Tibial artery (tissue), 4 donors: ENCODE data around the gene TMEM231.
"Not testable (repeated sequence)": the region's sequence is repeated elsewhere in the genome, so short reads cannot be mapped to it uniquely, and the experiment has no call there.

ENCODE experiments used
- DNase-seq, 2 donors: peaks; one replicate each; pipeline ENCODE4 v3.0.0-alpha.2; 2019
- H3K27ac ChIP-seq, 2 donors: fragments of 200-600 bp; sonication (generic) in 1 of 2; 1 replicate in 1 of 2; 2 replicates in 1 of 2; pipeline ENCODE4 v1.5.1; 2018 to 2019; ENCODE audit warnings: mild to moderate bottlenecking in 1 of 2
- H3K27me3 ChIP-seq, 2 donors: fragments of 200-600 bp; sonication (generic) in 1 of 2; one replicate each; pipeline versions ENCODE4 v1.5.1 to v1.6.0; 2016 to 2019
- H3K36me3 ChIP-seq, 3 donors: fragments of 200-600 bp; sonication (generic) in 2 of 3; one replicate each; pipeline ENCODE4 v1.5.1; 2016 to 2019; ENCODE audit warnings: mild to moderate bottlenecking in 2 of 3
- H3K4me1 ChIP-seq, 4 donors: fragments of 200-600 bp; sonication (generic) in 2 of 4; 1 replicate in 3 of 4; 2 replicates in 1 of 4; pipeline ENCODE4 v1.5.1; 2016 to 2019
- H3K4me3 ChIP-seq, 2 donors: fragments of 200-600 bp; sonication (generic) in 1 of 2; 1 replicate in 1 of 2; 2 replicates in 1 of 2; pipeline ENCODE4 v1.5.1; 2018 to 2019; ENCODE audit warnings: mild to moderate bottlenecking in 2 of 2
- H3K9me3 ChIP-seq, 3 donors: fragments of 200-600 bp; sonication (generic) in 1 of 3; one replicate each; pipeline ENCODE4 v1.5.1; 2016 to 2019
- CTCF ChIP-seq, 2 experiments: fragments of 200-600 bp in 1 of 2; fragments of 450-650 bp in 1 of 2; IDR thresholded peaks; one replicate each; pipeline ENCODE4 v1.5.1; 2017 to 2019; ENCODE audit warnings: antibody characterized with exemption in 2 of 2, mild to moderate bottlenecking in 1 of 2, moderate library complexity in 1 of 2
- intact Hi-C: fragments of 100-400 bp; cut with DNase I; formaldehyde crosslinking; loops from one replicate; pipeline ENCODE4 v1.15.0; 2023; ENCODE audit warnings: low total_unique reads

Gene TMEM231

DNA sequence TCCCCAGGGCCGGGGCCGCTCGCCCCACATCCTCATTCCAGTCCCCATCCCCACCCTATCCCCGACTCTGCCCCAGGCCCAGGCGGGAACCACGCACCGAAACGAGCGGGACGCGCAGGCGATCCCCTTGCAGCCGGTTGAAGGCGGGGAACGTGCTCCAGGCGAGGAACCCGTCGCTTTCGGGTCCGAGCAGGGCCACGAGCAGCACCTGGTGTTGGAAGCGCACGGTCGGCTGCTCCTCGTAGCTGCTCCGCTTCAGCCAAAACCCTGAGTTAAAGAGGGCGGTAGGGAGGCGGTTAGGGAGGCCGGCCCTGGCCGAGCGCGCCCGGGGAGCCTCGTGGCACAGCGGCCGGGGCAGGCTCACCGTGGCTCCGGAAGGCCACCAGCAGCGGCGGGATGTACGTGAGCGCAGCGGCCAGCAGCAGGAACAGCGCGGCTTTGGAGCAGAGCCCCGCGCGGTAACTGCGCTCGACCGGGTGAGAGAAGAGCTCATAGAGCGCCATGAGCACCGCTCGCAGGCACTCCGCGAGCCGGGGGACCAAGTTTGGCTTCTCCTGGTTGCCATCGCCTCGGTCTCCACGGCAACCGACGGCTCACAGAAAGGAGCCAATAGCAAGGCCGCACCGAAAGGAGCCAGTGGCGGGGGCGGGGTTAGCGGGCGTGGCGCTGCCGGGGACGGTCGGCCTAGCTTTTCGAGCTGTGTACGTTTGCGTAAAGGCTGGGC, at the start of gene TMEM231:
Gene TMEM231, minus strand, starts transcription at position 546 of the 724 bp plus-strand sequence. Its CDS starts 43 bp downstream, at position 503.
- Histone ChIP-seq H3K4me1 (peaks cover 0 to 11% (median 5%) of the 10 kb centered on the region in 4 donors), H3K9me3 (no peaks in the 10 kb centered on the region)
- intact Hi-C loops: no loop called here

DNA sequence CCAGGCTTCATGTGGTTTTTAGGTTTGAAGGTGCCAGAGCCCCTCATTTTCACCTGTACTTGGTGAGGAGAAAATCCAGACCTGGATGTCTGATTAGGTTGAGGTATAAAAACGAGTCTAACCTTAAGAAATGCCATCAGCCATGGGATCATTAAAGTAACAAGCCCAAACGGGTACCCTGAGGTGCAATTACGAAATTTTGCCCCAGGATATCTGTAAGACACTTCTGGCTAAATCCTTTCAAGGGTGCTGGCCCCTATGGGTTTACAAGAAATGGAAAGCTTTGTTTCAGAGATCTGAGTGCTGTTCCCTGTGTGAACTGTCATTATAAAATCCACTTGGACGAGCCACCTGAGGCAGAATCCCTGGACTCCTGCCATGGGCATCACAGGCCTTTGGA, 47.2 kb upstream of the TMEM231 start:
- no peaks in the 10 kb centered on the region for H3K9me3 ChIP-seq
- H3K4me1 ChIP-seq: peaks cover 0 to 12% (median 0%) of the 10 kb centered on the region in 4 donors
- intact Hi-C loops: no loop called here
- H3K36me3 ChIP-seq: peaks cover 22 to 88% (median 69%) of the 10 kb centered on the region in 3 donors
- H3K4me3 ChIP-seq: no peak overlapping the region
- no peak overlapping the region for H3K27ac ChIP-seq
- no peak for TF ChIP-seq CTCF (IDR thresholded peaks at IDR 0.05)
- DNase-seq: no peak
- no peaks in the 10 kb centered on the region for H3K27me3 ChIP-seq

More for the DNA sequence above, at the start of gene TMEM231:
- DNase-seq: peak; percentile 99
- TF ChIP-seq CTCF (IDR thresholded peaks at IDR 0.05): no peak
- H3K27ac ChIP-seq: peak within 1 kb of the TSS; percentile 84 to 87
- H3K27me3 ChIP-seq: no peaks in the 10 kb centered on the region
- H3K4me3 ChIP-seq: peak within 1 kb of the TSS; percentile 69 to 82
- H3K36me3 ChIP-seq: no peaks in the 10 kb centered on the region

DNA sequence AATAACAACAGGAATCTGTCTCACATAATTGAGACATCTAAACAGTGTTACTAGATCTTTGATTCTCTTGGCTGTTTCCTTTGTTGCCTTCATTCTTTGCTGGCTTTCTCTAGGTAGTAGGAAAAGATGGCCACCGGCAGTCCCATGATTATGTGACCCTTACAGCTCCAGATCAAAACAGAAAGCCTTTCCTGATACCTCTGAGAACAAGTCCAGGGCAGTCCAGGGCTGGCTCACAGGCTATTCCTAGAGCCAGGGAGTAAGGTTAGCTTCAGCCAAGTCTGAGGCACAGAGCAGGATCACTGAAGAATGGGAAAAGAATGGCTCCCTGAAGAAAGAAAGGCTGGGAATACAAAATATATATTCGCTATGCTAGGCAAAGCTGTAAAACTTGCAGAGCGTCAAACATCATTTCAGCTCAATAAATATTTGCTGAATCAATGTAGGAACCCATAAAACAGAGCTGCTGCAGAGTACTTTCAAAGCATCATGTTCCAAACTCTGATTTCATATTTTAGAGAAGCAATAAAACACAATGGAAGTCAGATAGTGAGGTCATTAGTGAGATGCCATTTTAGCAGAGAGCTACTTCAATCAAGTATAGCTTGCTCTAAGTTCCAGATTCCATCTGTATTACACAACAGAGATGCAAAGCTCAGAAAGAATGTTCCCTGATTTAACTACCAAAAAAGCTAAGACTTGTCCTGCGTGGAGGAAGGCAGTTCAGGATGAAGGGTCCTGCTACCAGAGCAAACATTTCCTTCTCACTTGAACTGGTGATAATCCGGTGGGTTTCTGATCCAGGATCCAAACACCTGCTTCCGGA, 43.6 kb upstream of the TMEM231 start:
- peaks cover 15 to 69% (median 60%) of the 10 kb centered on the region in 3 donors for H3K36me3 ChIP-seq
- TF ChIP-seq CTCF (IDR thresholded peaks at IDR 0.05): no peak
- DNase-seq: peak in 1 of 2 donors; percentile 6
- H3K27ac ChIP-seq: peak overlapping the region in 1 of 2 donors; percentile 27
- intact Hi-C loops: no loop called here
- H3K4me1 ChIP-seq: peaks cover 0 to 12% (median 1%) of the 10 kb centered on the region in 4 donors
- no peaks in the 10 kb centered on the region for H3K27me3 ChIP-seq
- no peak overlapping the region for H3K4me3 ChIP-seq
- H3K9me3 ChIP-seq: no peaks in the 10 kb centered on the region

DNA sequence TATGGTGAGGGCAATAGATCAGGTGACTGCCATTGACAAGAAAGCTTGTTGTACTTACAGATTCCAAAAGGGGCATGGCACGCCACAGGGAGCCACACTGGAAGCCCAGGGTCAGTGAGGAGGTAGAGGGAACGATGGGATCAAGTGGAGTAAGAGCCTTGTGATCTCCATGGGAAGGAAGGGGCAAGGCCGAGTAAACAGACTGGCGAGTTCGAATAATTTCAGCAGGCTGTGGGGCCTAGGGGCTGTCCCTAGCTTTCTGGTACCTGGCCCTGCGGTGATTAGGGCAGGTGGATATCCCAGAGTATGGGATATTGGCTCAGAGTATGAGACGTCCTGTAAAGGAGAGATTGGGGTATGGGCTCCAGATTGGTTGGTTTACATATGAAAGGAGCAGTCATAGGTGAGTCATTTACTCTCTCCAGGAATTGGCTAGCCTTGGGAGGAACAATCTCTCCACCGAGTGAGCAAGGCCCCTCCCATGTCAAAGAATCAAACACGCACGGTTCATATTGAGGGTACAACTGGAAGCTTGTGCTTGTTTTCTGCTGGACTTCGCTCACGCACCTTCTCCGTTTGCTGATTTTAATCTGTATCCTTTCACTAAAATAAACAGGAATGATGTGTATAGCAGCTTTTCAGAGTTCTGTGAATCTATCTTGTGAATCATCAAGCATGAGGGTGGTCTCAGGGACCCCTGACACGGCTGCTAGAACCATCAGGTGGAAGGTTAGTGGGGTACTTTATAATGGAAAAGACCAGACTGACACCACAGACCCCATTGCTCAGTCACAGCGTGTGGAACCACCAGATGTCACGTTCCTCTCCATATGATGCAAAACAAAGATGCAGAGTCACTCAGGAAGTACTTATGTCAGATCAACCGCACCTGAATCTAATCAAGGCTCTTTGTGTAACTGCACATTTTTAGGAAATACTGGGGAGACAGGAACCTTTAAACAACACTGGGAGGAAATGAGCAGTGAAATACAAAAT, 38.1 kb upstream of the TMEM231 start:
- no peaks in the 10 kb centered on the region for H3K9me3 ChIP-seq
- DNase-seq: peak in 1 of 2 donors; percentile 39
- peak overlapping the region in 1 of 2 donors; percentile 30 for H3K27ac ChIP-seq
- TF ChIP-seq CTCF (IDR thresholded peaks at IDR 0.05): no peak
- peaks cover 0 to 44% (median 25%) of the 10 kb centered on the region in 4 donors for H3K4me1 ChIP-seq
- intact Hi-C loops: no loop called here
- peaks cover 7 to 20% (median 16%) of the 10 kb centered on the region in 3 donors for H3K36me3 ChIP-seq
- H3K4me3 ChIP-seq: no peak overlapping the region
- H3K27me3 ChIP-seq: no peaks in the 10 kb centered on the region

- TF ChIP-seq CTCF (IDR thresholded peaks at IDR 0.05): no peak
- H3K4me1 ChIP-seq: peaks cover 0 to 50% (median 25%) of the 10 kb centered on the region in 4 donors
- H3K36me3 ChIP-seq: peaks cover 7 to 16% (median 14%) of the 10 kb centered on the region in 3 donors
- peak overlapping the region in 1 of 2 donors; percentile 30 for H3K27ac ChIP-seq
- DNase-seq: peak in 1 of 2 donors; percentile 24
- no peaks in the 10 kb centered on the region for H3K9me3 ChIP-seq
- no peaks in the 10 kb centered on the region for H3K27me3 ChIP-seq
- intact Hi-C loops: no loop called here
- no peak overlapping the region for H3K4me3 ChIP-seq
Observed at GRCh38 chr16:75593308-75593707, 37.3 kb upstream of the TMEM231 start.

DNA sequence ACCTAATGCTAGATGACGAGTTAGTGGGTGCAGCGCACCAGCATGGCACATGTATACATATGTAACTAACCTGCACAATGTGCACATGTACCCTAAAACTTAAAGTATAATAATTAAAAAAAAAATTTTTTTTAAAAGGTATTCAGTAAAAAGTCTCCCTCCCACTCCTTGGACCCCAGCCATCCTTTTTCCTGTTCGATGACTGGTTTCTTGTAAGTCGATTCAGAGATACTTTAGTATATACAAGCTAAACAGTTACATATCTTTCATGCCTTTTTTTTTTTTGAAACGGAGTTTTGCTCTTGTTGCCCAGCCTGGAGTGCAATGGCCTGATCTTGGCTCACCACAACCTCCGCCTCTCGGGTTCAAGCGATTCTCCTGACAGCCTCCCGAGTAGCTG, 35.9 kb upstream of the TMEM231 start:
- DNase-seq, H3K4me3 ChIP-seq, intact Hi-C loops: not testable (repeated sequence)

More for the DNA sequence above, 35.9 kb upstream of the TMEM231 start:
- Histone ChIP-seq H3K4me1 (peaks cover 0 to 56% (median 25%) of the 10 kb centered on the region in 4 donors), H3K27ac (peak overlapping the region; percentile 76 to 91)
- not testable (repeated sequence) for H3K36me3 ChIP-seq, H3K27me3 ChIP-seq, H3K9me3 ChIP-seq
